NK-92 (cell line): ENCODE data around the gene RILPL2.
"Not testable (repeated sequence)": the region's sequence is repeated elsewhere in the genome, so short reads cannot be mapped to it uniquely, and the experiment has no call there.

Source experiments
- DNase-seq: peaks from one replicate; lab custom pipeline; 2025; ENCODE audit not compliant: unreplicated experiment; lab: John Stamatoyannopoulos, UW

Gene RILPL2

GRCh38 chr12:123450636-123451035, 14.2 kb upstream of the RILPL2 start:
- no peak for DNase-seq

- DNase-seq: no peak
Measured at GRCh38 chr12:123449856-123450255, 13.4 kb upstream of the RILPL2 start.

- DNase-seq: no peak
Measured at GRCh38 chr12:123449249-123449733, 12.8 kb upstream of the RILPL2 start.

GRCh38 chr12:123446333-123446713, 9.8 kb upstream of the RILPL2 start:
- no peak for DNase-seq

- DNase-seq: no peak
Measured at GRCh38 chr12:123445388-123446332, 9.2 kb upstream of the RILPL2 start.

GRCh38 chr12:123444092-123445026, 7.9 kb upstream of the RILPL2 start:
- DNase-seq: no peak

- DNase-seq: no peak
Measured at GRCh38 chr12:123442774-123443173, 6.3 kb upstream of the RILPL2 start.

- no peak for DNase-seq
Measured at GRCh38 chr12:123441523-123442164, 5.2 kb upstream of the RILPL2 start.

- DNase-seq: no peak
Measured at GRCh38 chr12:123435636-123436016, 858 bp downstream of the RILPL2 start.

GRCh38 chr12:123433615-123434014, 2.9 kb downstream of the RILPL2 start:
- DNase-seq: no peak

GRCh38 chr12:123431951-123432817, 4.3 kb downstream of the RILPL2 start:
- not testable (repeated sequence) for DNase-seq

- DNase-seq: not testable (repeated sequence)
Measured at GRCh38 chr12:123429101-123429500, 7.4 kb downstream of the RILPL2 start.

GRCh38 chr12:123428591-123428990, 7.9 kb downstream of the RILPL2 start:
- DNase-seq: no peak

- no peak for DNase-seq
Measured at GRCh38 chr12:123427036-123427769, 9.3 kb downstream of the RILPL2 start.

- no peak for DNase-seq
Measured at GRCh38 chr12:123421314-123421713, 15.2 kb downstream of the RILPL2 start.

GRCh38 chr12:123410041-123410412, 26.5 kb downstream of the RILPL2 start:
- no peak for DNase-seq

- DNase-seq: not testable (repeated sequence)
Measured at GRCh38 chr12:123409284-123410040, 27.0 kb downstream of the RILPL2 start.

- DNase-seq: not testable (repeated sequence)
Measured at GRCh38 chr12:123408619-123409018, 27.9 kb downstream of the RILPL2 start.

GRCh38 chr12:123407934-123408333, 28.6 kb downstream of the RILPL2 start:
- DNase-seq: not testable (repeated sequence)
